Body of pancreas (tissue), 4 donors: ENCODE results near the gene PFKFB2.

Experiments
- POLR2A ChIP-seq, 3 donors: fragments of 450-650 bp; IDR thresholded peaks; one replicate each; pipeline ENCODE4 v1.6.1; 2016; ENCODE audit warnings: antibody characterized with exemption in 3 of 3, mild to moderate bottlenecking in 2 of 3
- TF ChIP-seq, protein P1 (sequence below), 7 experiments: fragments of 450-650 bp in 4 of 7; fragments of 200-600 bp in 3 of 7; sonication (generic) in 3 of 7; IDR thresholded peaks; one replicate each; pipeline ENCODE4 v1.5.1; 2016 to 2019; ENCODE audit warnings: antibody characterized with exemption in 7 of 7

DNA sequence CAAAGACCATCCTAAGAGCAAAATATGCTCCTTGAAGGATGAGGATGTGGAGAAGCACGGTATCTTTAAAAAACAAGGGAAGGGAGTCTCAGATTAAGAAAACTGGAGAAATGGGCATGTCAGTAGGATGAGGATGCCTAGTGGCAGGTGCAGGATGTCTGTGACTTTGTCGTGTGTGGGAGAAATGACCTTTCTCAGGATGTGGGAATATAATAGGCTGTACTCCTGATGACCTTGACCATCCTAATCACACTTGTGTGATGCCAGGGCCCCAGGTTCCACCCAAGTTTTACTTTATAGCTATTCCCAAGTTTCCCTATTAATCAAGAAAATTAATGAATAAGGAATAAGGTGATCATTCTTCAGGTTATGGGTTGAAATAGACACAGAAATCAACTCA, 33.4 kb upstream of the PFKFB2 start:
- TF ChIP-seq, protein P1, sequence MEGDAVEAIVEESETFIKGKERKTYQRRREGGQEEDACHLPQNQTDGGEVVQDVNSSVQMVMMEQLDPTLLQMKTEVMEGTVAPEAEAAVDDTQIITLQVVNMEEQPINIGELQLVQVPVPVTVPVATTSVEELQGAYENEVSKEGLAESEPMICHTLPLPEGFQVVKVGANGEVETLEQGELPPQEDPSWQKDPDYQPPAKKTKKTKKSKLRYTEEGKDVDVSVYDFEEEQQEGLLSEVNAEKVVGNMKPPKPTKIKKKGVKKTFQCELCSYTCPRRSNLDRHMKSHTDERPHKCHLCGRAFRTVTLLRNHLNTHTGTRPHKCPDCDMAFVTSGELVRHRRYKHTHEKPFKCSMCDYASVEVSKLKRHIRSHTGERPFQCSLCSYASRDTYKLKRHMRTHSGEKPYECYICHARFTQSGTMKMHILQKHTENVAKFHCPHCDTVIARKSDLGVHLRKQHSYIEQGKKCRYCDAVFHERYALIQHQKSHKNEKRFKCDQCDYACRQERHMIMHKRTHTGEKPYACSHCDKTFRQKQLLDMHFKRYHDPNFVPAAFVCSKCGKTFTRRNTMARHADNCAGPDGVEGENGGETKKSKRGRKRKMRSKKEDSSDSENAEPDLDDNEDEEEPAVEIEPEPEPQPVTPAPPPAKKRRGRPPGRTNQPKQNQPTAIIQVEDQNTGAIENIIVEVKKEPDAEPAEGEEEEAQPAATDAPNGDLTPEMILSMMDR (IDR thresholded peaks at IDR 0.05) = no peak
- TF ChIP-seq POLR2A (IDR thresholded peaks at IDR 0.05) = no peak
